Stimulated activated CD4-positive, alpha-beta T cell treated with anti-CD3 and anti-CD28 coated beads, Interleukin-1b, Interleukin-23, amount 100 ng/mL, for 48 hours (primary cell): Measurements from ENCODE around the gene FPR2.

ENCODE experiments used
- DNase-seq: peaks from one replicate; pipeline ENCODE4 v3.0.0-alpha.2; 2020

Gene FPR2

DNA sequence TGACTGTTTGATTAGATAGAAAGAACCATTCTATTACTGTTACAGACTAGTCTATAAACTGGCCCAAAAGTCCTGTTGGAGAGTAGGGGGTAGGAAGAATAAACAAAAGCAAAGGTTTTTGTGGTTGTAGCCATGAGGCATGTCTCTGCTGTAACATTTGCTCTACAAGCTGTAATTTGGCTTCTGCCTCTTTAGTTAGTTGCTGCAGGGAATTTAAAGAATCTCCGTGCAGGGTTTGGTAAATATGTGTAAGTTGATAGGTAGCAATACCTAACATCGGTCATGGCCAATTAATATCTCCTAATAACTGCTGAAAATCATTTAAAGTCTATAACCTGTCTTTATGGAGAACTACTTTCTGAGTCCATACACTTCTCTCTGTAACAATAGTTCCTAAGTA lies 46.9 kb downstream of the FPR2 start:
- DNase-seq, result no peak

DNA sequence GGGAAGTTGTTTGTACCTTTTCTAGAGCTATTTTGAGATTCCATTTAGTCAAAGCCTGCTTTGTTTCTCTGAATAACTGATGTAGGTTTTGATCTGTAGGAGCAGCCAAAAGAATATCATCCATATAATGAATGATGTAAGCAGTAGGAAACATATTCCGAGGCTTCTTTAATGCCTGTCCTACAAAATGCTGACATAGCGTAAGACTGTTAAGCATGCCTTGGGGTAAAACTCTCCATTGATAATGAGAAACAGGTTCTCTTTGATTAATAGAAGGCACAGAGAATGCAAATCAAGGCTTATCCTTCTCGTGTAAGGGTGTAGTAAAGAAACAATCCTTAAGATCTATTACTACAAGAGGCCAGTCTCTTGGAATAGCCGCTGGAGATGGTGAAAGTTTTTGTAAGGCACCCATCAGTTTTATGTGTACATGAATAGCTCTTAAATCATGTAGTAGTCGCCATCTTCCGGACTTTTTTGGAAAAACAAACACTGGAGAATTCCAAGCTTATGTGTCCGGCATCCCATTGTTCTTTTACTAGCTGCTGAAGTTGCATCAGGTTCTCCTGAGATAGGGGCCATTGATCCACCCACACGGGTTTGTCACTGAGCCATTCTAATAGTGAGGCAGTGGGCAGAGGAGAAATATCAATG lies 47.5 kb downstream of the FPR2 start:
- DNase-seq, result no peak

DNA sequence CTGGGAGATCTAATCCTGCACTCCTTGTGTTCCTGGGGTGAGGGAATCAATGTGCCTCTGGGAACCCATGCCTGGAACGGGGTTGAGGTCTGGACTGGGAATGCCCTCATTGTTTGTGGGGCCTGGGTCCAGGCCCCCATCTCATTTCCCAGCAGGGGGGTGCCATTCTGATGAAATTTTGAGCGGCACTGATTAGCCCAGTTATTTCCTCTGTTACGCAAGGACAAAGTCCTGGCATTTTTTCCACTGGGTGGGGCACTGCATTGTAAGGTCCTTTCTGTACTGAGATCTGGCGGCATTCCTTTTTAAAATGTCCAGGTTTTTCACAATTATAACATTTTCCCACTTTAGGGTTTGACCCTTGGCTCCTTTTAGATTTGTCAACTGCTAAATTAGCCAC lies 48.8 kb downstream of the FPR2 start:
- DNase-seq, result no peak

DNA sequence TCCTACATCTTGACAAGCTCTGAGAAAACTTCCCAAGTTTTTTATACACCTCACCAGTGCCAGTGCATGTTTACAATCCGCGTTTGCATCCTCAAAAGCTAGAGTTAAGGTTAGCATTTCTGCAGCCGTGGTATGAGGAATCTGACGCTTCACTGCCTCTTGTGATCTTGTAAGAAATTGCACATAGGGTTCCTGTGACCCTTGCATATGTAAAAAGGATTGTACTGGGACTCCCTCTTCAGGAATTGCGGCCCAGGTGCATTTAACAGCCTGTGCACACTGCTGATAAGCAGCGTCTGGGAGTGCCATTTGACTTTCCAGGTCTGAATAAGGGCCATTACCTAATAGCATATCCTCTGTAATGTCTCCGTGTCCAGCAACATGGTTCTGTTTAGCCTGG lies 49.2 kb downstream of the FPR2 start:
- no peak for DNase-seq

DNA sequence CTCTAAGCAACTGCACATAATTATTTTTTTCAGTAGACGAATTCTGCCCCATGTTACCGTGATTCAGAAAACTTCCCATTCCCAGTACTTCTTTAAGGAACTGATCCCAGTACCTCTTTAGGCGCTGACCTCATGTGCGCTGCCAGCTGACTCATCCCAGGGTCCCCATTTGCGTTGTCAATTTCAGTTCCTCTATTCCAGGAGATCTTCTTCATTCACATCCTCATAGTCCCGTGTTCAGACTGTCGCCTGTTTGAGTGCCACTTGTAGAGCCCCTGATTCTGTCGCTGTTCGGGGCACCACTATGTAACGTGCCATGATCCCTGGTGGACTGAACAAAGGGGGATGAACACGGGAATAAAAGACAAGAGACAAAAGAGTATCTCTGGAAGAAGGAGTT lies 50.4 kb downstream of the FPR2 start:
- DNase-seq, result no peak

DNA sequence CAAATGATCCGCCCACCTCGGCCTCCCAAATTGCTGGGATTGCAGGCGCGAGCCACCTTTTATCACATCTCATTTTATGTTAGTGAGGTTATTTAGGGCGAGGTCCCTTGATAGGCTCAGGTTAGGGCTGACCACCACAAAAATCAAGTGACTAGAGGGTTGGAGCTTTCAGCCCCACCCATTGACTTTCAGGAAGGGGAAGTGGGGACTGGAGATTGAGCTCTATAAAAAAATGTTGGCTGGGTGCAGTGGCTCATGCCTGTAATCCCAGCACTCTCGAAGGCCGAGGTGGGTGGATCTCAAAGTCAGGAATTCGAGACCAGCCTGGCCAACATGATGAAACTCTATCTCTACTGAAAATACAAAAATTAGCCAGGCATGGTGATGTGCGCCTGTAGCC lies 54.1 kb downstream of the FPR2 start:
- DNase-seq, result no peak

DNA sequence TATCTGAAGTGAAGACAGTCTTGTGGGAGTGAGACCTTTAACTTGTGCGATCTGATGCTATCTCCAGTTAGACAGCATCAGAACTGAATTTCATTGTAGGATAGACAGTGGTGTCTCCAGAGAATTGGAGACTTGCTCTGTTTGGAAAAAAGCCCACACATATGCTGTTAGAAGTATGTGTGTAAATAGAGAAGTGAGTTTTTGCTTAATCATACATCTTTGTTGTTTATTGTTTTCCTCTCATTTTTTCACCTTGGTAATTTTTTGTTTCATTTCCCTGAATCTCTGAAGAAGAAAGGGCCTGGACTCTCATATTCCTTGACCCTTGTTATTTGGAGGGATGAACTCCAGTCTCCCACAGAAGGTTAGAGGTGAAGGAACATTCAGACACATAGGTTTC lies 55.7 kb downstream of the FPR2 start:
- DNase-seq, result no peak

DNA sequence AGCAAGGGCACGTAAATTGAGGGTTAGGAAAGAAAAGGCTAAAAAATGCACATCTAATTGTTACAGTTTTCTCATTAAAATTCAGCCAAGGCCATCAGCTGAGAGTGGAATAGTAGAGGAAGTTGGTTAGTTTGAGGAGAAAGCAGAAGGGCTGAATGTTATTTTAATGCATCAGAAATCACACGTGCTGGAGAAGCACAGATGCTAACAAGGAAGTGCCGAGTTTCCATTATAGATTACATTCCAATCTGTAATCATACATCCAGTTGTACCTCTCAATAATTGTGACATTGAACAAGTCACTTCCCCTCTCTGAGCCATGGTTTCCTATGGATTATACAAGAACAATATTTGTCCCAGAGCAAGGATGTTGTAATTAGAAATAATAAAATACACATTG lies 59.0 kb downstream of the FPR2 start:
- DNase-seq, result no peak
